ENCODE measurements around the gene SYT4. TPM values are rescaled to one million over a fixed set of nuclear protein-coding genes. Genes with fewer than 3 reads are reported as not detected.

The SYT4 gene
- total RNA-seq, 1 donor from 2014 or later: not detected

DNA sequence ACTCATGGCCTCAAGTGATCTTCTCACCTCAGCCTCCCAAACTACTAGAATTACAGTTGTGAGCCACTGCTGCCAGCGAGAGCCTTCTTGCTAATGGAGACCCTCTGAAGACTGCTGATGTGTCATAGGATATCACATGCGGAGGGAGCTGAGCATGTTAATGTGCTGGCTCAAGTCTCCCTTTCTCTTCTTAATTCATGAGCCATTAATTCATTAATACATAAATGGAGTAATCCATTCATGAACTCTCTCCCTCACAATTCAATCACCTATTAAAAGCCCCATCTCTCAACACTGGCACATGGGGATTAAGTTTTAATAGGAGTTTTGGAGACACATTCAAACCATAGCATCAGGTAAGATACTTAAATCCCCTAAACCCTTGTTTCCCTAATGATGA is 54.8 kb downstream of the SYT4 start:
- intact Hi-C loops (cut with micrococcal nuclease): no loop called here

DNA sequence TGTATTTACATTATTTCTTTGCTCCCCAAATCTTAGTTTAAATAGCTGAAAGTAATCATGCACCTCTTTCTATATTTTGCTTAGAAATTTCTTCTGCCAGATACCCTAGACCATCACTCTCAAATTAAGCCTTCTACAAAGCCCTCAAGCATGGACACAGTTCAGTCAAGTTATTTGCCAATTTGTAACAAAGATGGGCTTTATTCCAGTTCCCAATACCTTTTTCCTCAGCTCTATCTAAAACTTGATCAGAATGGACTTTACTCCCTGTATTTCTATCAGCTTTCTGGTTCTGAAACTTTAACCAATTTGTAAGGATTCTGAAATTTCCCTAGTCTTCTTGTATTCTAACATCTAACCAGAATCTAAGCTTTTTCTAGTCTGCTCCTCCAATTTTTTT is 56.6 kb downstream of the SYT4 start:
- intact Hi-C loops (cut with micrococcal nuclease): no loop called here

Other genes starting within 250 kb of the SYT4 start
- not detected in 2 replicates for gene RIT2, start 161.8 kb downstream of the SYT4 start, total RNA-seq

Measured in T-helper 2 cell treated with Interferon-gamma antibody and Interleukin-4, amounts not matched to agents 100 ng/mL and 5 ng/mL, for 36 hours (primary cell).